ENCODE results near the gene DNAJB6. TPM values are rescaled to one million over a fixed set of nuclear protein-coding genes. Genes with fewer than 3 reads are reported as not detected.

DNAJB6 gene
- total RNA-seq, 1 experiment from 2014 or later = 201 TPM

GRCh38 chr7:157431173-157431950 is 94.6 kb downstream of the DNAJB6 start:
- intact Hi-C loops (cut with micrococcal nuclease; ENCODE audit: unreplicated experiment) = loop anchor here (10.0 kb wide), 1 partner anchor 443 kb away; no protein-coding TSS in a partner anchor
- TF ChIP-seq REST (IDR thresholded peaks at IDR 0.05; ENCODE audit: insufficient read depth in 1 of 2, low read depth in 2 of 2, low read length in 1 of 2) = no peak
- TF ChIP-seq TCF7L2 (IDR thresholded peaks at IDR 0.05; ENCODE audit: low read depth, low read length) = no peak
- no peak for TF ChIP-seq POLR2AphosphoS5 (IDR thresholded peaks at IDR 0.05; ENCODE audit: low read depth, low read length)
- no peak for TF ChIP-seq CTCF (IDR thresholded peaks at IDR 0.05)
- TF ChIP-seq SIN3A (IDR thresholded peaks at IDR 0.05; ENCODE audit: borderline replicate concordance, insufficient read depth, low read depth, low read length) = no peak
- Histone ChIP-seq H3K4me3 (ENCODE audit: low read depth in 2 of 2, low read length in 2 of 2) (no peak overlapping the region), H3K4me1 (ENCODE audit: control insufficient read depth, insufficient read depth, low read length) (no peaks in the 10 kb centered on the region), H3K27ac (ENCODE audit: low read length) (no peak overlapping the region), H3K27me3 (ENCODE audit: control insufficient read depth, insufficient read depth, low read length) (no peaks in the 10 kb centered on the region), H3K36me3 (ENCODE audit: control insufficient read depth, insufficient read depth, low read length) (no peaks in the 10 kb centered on the region), H3K9me3 (ENCODE audit: control insufficient read depth, insufficient read depth, low read depth, low read length) (no peaks in the 10 kb centered on the region)
- ATAC-seq (no peak), DNase-seq (ENCODE audit: low read depth, low spot score) (no peak)
- in situ Hi-C loops (cut with HindIII; ENCODE audit: low pct_unique_long_range_greater_than_20kb, low sequenced_read_pairs) = no loop called here
- POLR2A ChIA-PET = no interaction called here
- CTCF ChIA-PET = no interaction called here
- no TSS peak for BruUV-seq (replicated peaks)

- intact Hi-C loops (cut with micrococcal nuclease; ENCODE audit: unreplicated experiment) (loop anchor here (10.0 kb wide), 1 partner anchor 443 kb away; no protein-coding TSS in a partner anchor), in situ Hi-C loops (cut with HindIII; ENCODE audit: low pct_unique_long_range_greater_than_20kb, low sequenced_read_pairs) (no loop called here)
- peak overlapping the region in 1 of 2 experiments; percentile 49; a peak in 1 of 4 replicates for H3K4me3 ChIP-seq (ENCODE audit: low read depth in 2 of 2, low read length in 2 of 2)
- ATAC-seq = peak; percentile 35
- H3K27me3 ChIP-seq (ENCODE audit: control insufficient read depth, insufficient read depth, low read length) = no peaks in the 10 kb centered on the region
- peaks cover 4% of the 10 kb centered on the region; the same call in 1 of the 2 replicates for H3K4me1 ChIP-seq (ENCODE audit: control insufficient read depth, insufficient read depth, low read length)
- H3K27ac ChIP-seq (ENCODE audit: low read length) = no peak overlapping the region
- ChIA-PET POLR2A (no interaction called here), CTCF (interaction anchor here (0.6 kb wide), 1 partner anchor 1340 kb away, joined by 3 read pairs; no protein-coding TSS in a partner anchor)
- BruUV-seq (replicated peaks) = no TSS peak
- DNase-seq (ENCODE audit: low read depth, low spot score) = no peak
- H3K9me3 ChIP-seq (ENCODE audit: control insufficient read depth, insufficient read depth, low read depth, low read length) = no peaks in the 10 kb centered on the region
- no peaks in the 10 kb centered on the region for H3K36me3 ChIP-seq (ENCODE audit: control insufficient read depth, insufficient read depth, low read length)
- TF ChIP-seq SIN3A (IDR thresholded peaks at IDR 0.05; ENCODE audit: borderline replicate concordance, insufficient read depth, low read depth, low read length) = no peak
- TF ChIP-seq TCF7L2 (IDR thresholded peaks at IDR 0.05; ENCODE audit: low read depth, low read length) = no peak
- TF ChIP-seq CTCF (IDR thresholded peaks at IDR 0.05) = no peak
- no peak for TF ChIP-seq POLR2AphosphoS5 (IDR thresholded peaks at IDR 0.05; ENCODE audit: low read depth, low read length)
- TF ChIP-seq REST (IDR thresholded peaks at IDR 0.05; ENCODE audit: insufficient read depth in 1 of 2, low read depth in 2 of 2, low read length in 1 of 2) = no peak
Observed at GRCh38 chr7:157431951-157432540, 95.2 kb downstream of the DNAJB6 start.
